Measurements from ENCODE around the gene TMPRSS6.

Gene TMPRSS6

GRCh38 chr22:37118083-37118482 lies 8.6 kb upstream of the TMPRSS6 start:
- H3K4me3 ChIP-seq (ENCODE audit: low read length): no peak overlapping the region
- no peak for DNase-seq (ENCODE audit: low read depth)
- no peak for TF ChIP-seq CTCF (conservative IDR thresholded peaks at IDR 0.05; ENCODE audit: low read length)

GRCh38 chr22:37117092-37117491 lies 7.6 kb upstream of the TMPRSS6 start:
- no peak overlapping the region for H3K4me3 ChIP-seq (ENCODE audit: low read length)
- no peak for TF ChIP-seq CTCF (conservative IDR thresholded peaks at IDR 0.05; ENCODE audit: low read length)
- DNase-seq (ENCODE audit: low read depth): no peak

GRCh38 chr22:37115032-37115431 lies 5.5 kb upstream of the TMPRSS6 start:
- DNase-seq (ENCODE audit: low read depth): no peak
- no peak for TF ChIP-seq CTCF (conservative IDR thresholded peaks at IDR 0.05; ENCODE audit: low read length)

GRCh38 chr22:37113757-37114156 lies 4.2 kb upstream of the TMPRSS6 start:
- no peak overlapping the region for H3K4me3 ChIP-seq (ENCODE audit: low read length)
- TF ChIP-seq CTCF (conservative IDR thresholded peaks at IDR 0.05; ENCODE audit: low read length): no peak
- DNase-seq (ENCODE audit: low read depth): no peak

More at GRCh38 chr22:37115032-37115431, 5.5 kb upstream of the TMPRSS6 start:
- no peak overlapping the region for H3K4me3 ChIP-seq (ENCODE audit: low read length)

GRCh38 chr22:37112084-37112728 lies 2.7 kb upstream of the TMPRSS6 start:
- no peak for DNase-seq (ENCODE audit: low read depth)
- no peak for TF ChIP-seq CTCF (conservative IDR thresholded peaks at IDR 0.05; ENCODE audit: low read length)
- H3K4me3 ChIP-seq (ENCODE audit: low read length): no peak overlapping the region

- DNase-seq (ENCODE audit: low read depth): no peak
- no peak overlapping the region for H3K4me3 ChIP-seq (ENCODE audit: low read length)
- no peak for TF ChIP-seq CTCF (conservative IDR thresholded peaks at IDR 0.05; ENCODE audit: low read length)
Observed at GRCh38 chr22:37111156-37111717, 1.7 kb upstream of the TMPRSS6 start.
